ENCODE data around the gene ABLIM1. TPM values are rescaled to one million over a fixed set of nuclear protein-coding genes. Genes with fewer than 3 reads are reported as not detected.

The ABLIM1 gene
- total and polyA plus RNA-seq, 2 of the 4 experiments (the other 2 are of a cell fraction) = 7.7 to 9.9 TPM

DNA sequence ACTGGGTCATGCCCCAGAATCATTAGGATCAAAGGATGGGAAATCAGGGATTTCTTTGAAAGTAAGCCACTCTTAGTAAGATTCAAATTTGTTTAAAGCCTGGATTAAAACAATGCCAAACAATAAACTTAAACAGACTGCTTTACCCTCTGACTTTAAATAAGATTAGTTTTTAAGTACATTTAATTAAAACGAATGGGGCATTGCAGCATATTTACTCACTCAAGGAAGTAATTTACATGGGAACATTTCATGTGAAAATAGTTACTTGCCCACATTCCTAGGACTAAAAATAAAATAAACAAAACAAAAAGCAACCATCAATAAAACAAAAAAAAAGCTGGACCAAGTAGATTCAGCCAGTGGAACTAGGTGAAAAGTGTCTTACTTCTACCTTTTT, 7.8 kb downstream of the ABLIM1 start:
- ChIA-PET CTCF (interaction anchor here (1.0 kb wide), 1 partner anchor 18 kb away, joined by 3 read pairs; no protein-coding TSS in a partner anchor), POLR2A (ENCODE audit: unreplicated experiment) (no interaction called here)
- Histone ChIP-seq H4K5ac (ENCODE audit: low read depth, low read length) (no peak overlapping the region), H4K91ac (ENCODE audit: insufficient read depth, low read depth, low read length) (no peak overlapping the region), H2AFZ (replicated peaks; ENCODE audit: low read length, poor library complexity) (no peak overlapping the region), H3K9me3 (ENCODE audit: control insufficient read depth, insufficient read depth, low read length) (no peaks in the 10 kb centered on the region), H2AK5ac (ENCODE audit: low read depth, low read length) (0 out of 2 replicates have a peak overlapping the region, but pooled peaks have one; percentile 29), H3K27me3 (ENCODE audit: control insufficient read depth, insufficient read depth, low read length) (no peaks in the 10 kb centered on the region), H3K9ac (ENCODE audit: low read depth, low read length) (no peak overlapping the region), H3K9me1 (ENCODE audit: insufficient read depth, low read length) (peaks cover 5% of the 10 kb centered on the region), H2BK120ac (ENCODE audit: low read depth, low read length) (no peak overlapping the region), H3K36me3 (ENCODE audit: control insufficient read depth, insufficient read depth, low read length) (no peaks in the 10 kb centered on the region), H3K4me3 (ENCODE audit: insufficient read depth, low read depth, low read length) (no peak overlapping the region), H3K18ac (ENCODE audit: low read depth, low read length) (peak overlapping the region; percentile 45; the same call in 1 of the 2 replicates), H2AK9ac (replicated peaks; ENCODE audit: low read depth, low read length, poor library complexity) (no peak overlapping the region), H2BK5ac (ENCODE audit: low read depth, low read length, poor library complexity, severe bottlenecking) (no peak overlapping the region), H3K27ac (ENCODE audit: insufficient read depth, low read length) (no peak overlapping the region), H2BK20ac (ENCODE audit: low read depth, low read length) (no peak overlapping the region), H3K4me1 (ENCODE audit: control insufficient read depth, insufficient read depth, low read length) (peaks cover 7% of the 10 kb centered on the region), H3K4ac (ENCODE audit: low read depth, low read length) (peak overlapping the region; percentile 3; the same call in 1 of the 2 replicates), H3K23ac (ENCODE audit: low read depth, low read length) (no peak overlapping the region), H2BK15ac (ENCODE audit: low read depth, low read length) (no peak overlapping the region), H3K56ac (ENCODE audit: extremely low read depth, insufficient read depth, low read length) (no peak overlapping the region), H4K8ac (ENCODE audit: low read depth in 2 of 2, low read length in 2 of 2) (no peak overlapping the region), H3K14ac (replicated peaks; ENCODE audit: low read depth, low read length) (no peak overlapping the region), H3K4me2 (ENCODE audit: low read depth, low read length) (no peak overlapping the region), H4K20me1 (ENCODE audit: insufficient read depth, low read length) (no peaks in the 10 kb centered on the region), H3K79me1 (ENCODE audit: low read depth in 1 of 2, low read length in 2 of 2) (no peaks in the 10 kb centered on the region; a peak in 1 of 4 replicates)
- WGBS, 2 experiments (ENCODE audit: extremely low coverage in 2 of 2, insufficient read length in 1 of 2) = no CpG with 5 or more reads among the region's 1 CpG
- TF ChIP-seq SMC3 (IDR thresholded peaks at IDR 0.05; ENCODE audit: low read depth, low read length) (no peak), MXI1 (IDR thresholded peaks at IDR 0.05; ENCODE audit: borderline replicate concordance, low read depth, low read length) (no peak), BHLHE40 (IDR thresholded peaks at IDR 0.05; ENCODE audit: low read depth, low read length) (no peak), RFX5 (IDR thresholded peaks at IDR 0.05; ENCODE audit: low read depth, low read length) (no peak), NFE2L2 (IDR thresholded peaks at IDR 0.05; ENCODE audit: low read depth, low read length) (no peak), RCOR1 (IDR thresholded peaks at IDR 0.05; ENCODE audit: insufficient replicate concordance, low read length) (no peak), CHD1 (IDR thresholded peaks at IDR 0.05; ENCODE audit: low read depth, low read length) (no peak), CEBPB (IDR thresholded peaks at IDR 0.05; ENCODE audit: low read depth, low read length) (no peak), MAZ (IDR thresholded peaks at IDR 0.05; ENCODE audit: borderline replicate concordance, low read depth, low read length) (no peak)
- TF ChIP-seq, protein P1, sequence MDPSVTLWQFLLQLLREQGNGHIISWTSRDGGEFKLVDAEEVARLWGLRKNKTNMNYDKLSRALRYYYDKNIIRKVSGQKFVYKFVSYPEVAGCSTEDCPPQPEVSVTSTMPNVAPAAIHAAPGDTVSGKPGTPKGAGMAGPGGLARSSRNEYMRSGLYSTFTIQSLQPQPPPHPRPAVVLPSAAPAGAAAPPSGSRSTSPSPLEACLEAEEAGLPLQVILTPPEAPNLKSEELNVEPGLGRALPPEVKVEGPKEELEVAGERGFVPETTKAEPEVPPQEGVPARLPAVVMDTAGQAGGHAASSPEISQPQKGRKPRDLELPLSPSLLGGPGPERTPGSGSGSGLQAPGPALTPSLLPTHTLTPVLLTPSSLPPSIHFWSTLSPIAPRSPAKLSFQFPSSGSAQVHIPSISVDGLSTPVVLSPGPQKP (IDR thresholded peaks at IDR 0.05; ENCODE audit: borderline replicate concordance, low read depth, low read length) = no peak
- TF ChIP-seq, protein P2, sequence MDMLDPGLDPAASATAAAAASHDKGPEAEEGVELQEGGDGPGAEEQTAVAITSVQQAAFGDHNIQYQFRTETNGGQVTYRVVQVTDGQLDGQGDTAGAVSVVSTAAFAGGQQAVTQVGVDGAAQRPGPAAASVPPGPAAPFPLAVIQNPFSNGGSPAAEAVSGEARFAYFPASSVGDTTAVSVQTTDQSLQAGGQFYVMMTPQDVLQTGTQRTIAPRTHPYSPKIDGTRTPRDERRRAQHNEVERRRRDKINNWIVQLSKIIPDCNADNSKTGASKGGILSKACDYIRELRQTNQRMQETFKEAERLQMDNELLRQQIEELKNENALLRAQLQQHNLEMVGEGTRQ (IDR thresholded peaks at IDR 0.05; ENCODE audit: low read depth, low read length) = no peak
- intact Hi-C loops (cut with micrococcal nuclease) = no loop called here
- ATAC-seq (ENCODE audit: low read depth) (no peak), DNase-seq (no peak)
- dilution Hi-C loops (cut with HindIII; ENCODE audit: low sequenced_read_pairs, unreplicated experiment) = no loop called here
- BruUV-seq (replicated peaks) = no TSS peak
- in situ Hi-C loops (cut with MboI; ENCODE audit: low sequenced_read_pairs) = no loop called here

All from IMR-90 (cell line).